H1 (cell line): ENCODE results near the gene UQCC5. TPM values are rescaled to one million over a fixed set of nuclear protein-coding genes. Genes with fewer than 3 reads are reported as not detected.
A peak's percentile ranks its signal among the peaks of the same experiment; 100 is the strongest.

Source experiments
- CTCF ChIA-PET: fragments of 300-600 bp; sonication (Branson Sonifier 250); formaldehyde crosslinking; loops from one replicate; lab custom pipeline; 2021; ENCODE audit not compliant: partially characterized antibody; lab: Charles Lee
- POLR2A ChIA-PET: fragments of 300-600 bp; sonication (Branson Sonifier 250); formaldehyde crosslinking; loops from one replicate; lab custom pipeline; 2021; ENCODE audit warnings: inconsistent platforms; ENCODE audit not compliant: partially characterized antibody; lab: Charles Lee
- DNase-seq, 2 experiments: peaks; one replicate each; pipeline versions ENCODE4 v3.0.0 to v3.0.0-alpha.2; 2010 to 2022; ENCODE audit warnings: low spot score in 2 of 2, low read depth in 1 of 2, mixed read lengths in 1 of 2
- FAIRE-seq: peaks from 2 replicates; lab custom pipeline; 2011; peaks lifted over from hg19 to GRCh38; lab: Jason Lieb, UNC
- H2AFZ ChIP-seq: 2 replicates; pipeline ENCODE4 v1.8.1; 2012; ENCODE audit warnings: low read length, inconsistent platforms
- H2AK5ac ChIP-seq: 2 replicates; pipeline ENCODE4 v1.6.1; 2013; ENCODE audit warnings: low read depth, low read length
- H2BK120ac ChIP-seq: replicated peaks from 2 replicates; pipeline ENCODE3; 2013; ENCODE audit warnings: low read depth, low read length, inconsistent platforms
- H2BK12ac ChIP-seq: 2 replicates; pipeline ENCODE4 v1.6.1; 2013; ENCODE audit warnings: low read depth, low read length
- H2BK15ac ChIP-seq: 2 replicates; pipeline ENCODE4 v1.6.1; 2013; ENCODE audit warnings: low read length
- H2BK20ac ChIP-seq: 2 replicates; pipeline ENCODE4 v1.6.1; 2013; ENCODE audit warnings: low read length
- H2BK5ac ChIP-seq: 2 replicates; pipeline ENCODE4 v1.6.1; 2013; ENCODE audit warnings: low read depth, low read length
- H3K14ac ChIP-seq: 2 replicates; pipeline ENCODE4 v1.6.1; 2013; ENCODE audit warnings: inconsistent platforms; ENCODE audit not compliant: insufficient read length
- H3K18ac ChIP-seq: 2 replicates; pipeline ENCODE4 v1.6.1; 2013; ENCODE audit warnings: low read length; ENCODE audit errors: extremely low read depth
- H3K23ac ChIP-seq: 2 replicates; pipeline ENCODE4 v1.6.1; 2013; ENCODE audit warnings: inconsistent platforms; ENCODE audit not compliant: insufficient read length
- H3K23me2 ChIP-seq: 2 replicates; pipeline ENCODE4 v1.6.1; 2013; ENCODE audit warnings: low read depth, low read length
- H3K27ac ChIP-seq: 2 replicates; pipeline ENCODE4 v1.6.1; 2011; ENCODE audit warnings: low read depth, low read length, inconsistent platforms
- H3K27me3 ChIP-seq, 4 experiments: replicated peaks in 1 of 4; 1 replicate in 1 of 4; 2 replicates in 3 of 4; pipeline versions ENCODE4 v1.6.1 to v1.8.1; 2011 to 2013; ENCODE audit warnings: low read length in 3 of 4, mild to moderate bottlenecking in 3 of 4, inconsistent platforms in 2 of 4, mixed read lengths in 2 of 4, moderate library complexity in 1 of 4; ENCODE audit not compliant: control insufficient read depth in 3 of 4, insufficient read depth in 3 of 4; ENCODE audit errors: extremely low read depth in 1 of 4
- H3K36me3 ChIP-seq, 4 experiments: 2 replicates each; pipeline versions ENCODE4 v1.6.1 to v1.8.1; 2011 to 2013; ENCODE audit warnings: mild to moderate bottlenecking in 4 of 4, low read length in 3 of 4, moderate library complexity in 2 of 4, control low read depth in 1 of 4, inconsistent platforms in 1 of 4; ENCODE audit not compliant: insufficient read depth in 4 of 4, control insufficient read depth in 2 of 4
- H3K4ac ChIP-seq: replicated peaks from 2 replicates; pipeline ENCODE3; 2013; ENCODE audit warnings: low read length, low read depth, mixed read lengths, inconsistent platforms; ENCODE audit not compliant: insufficient read length
- H3K4me1 ChIP-seq, 4 experiments: replicated peaks in 1 of 4; 1 replicate in 1 of 4; 2 replicates in 3 of 4; pipeline versions ENCODE4 v1.6.1 to v1.8.1; 2011 to 2013; ENCODE audit warnings: low read length in 3 of 4, inconsistent platforms in 2 of 4, mixed read lengths in 1 of 4; ENCODE audit not compliant: insufficient read depth in 4 of 4, control insufficient read depth in 3 of 4
- H3K4me2 ChIP-seq, 2 experiments: 2 replicates each; pipeline versions ENCODE4 v1.6.1 to v1.8.1; 2011 to 2013; ENCODE audit warnings: low read depth in 2 of 2, low read length in 2 of 2, control low read depth in 1 of 2, inconsistent platforms in 1 of 2, mild to moderate bottlenecking in 1 of 2; ENCODE audit not compliant: insufficient read depth in 1 of 2
- H3K4me3 ChIP-seq, 4 experiments: fragments of 200-600, 300-600 bp in 1 of 4; sonication (generic), shearing (Covaris generic), sonication (Bioruptor Twin) in 1 of 4; 2 replicates each; pipeline versions ENCODE4 v1.5.1 to v1.8.1; 2011 to 2016; ENCODE audit warnings: low read length in 4 of 4, low read depth in 3 of 4, control low read depth in 2 of 4, inconsistent platforms in 2 of 4, mild to moderate bottlenecking in 2 of 4, mixed read lengths in 1 of 4, moderate library complexity in 1 of 4; ENCODE audit not compliant: insufficient read depth in 2 of 4; ENCODE audit errors: extremely low read depth in 1 of 4
- H3K56ac ChIP-seq: replicated peaks from 2 replicates; pipeline ENCODE3; 2013; ENCODE audit warnings: low read depth, mild to moderate bottlenecking, mixed read lengths, low read length, inconsistent platforms; ENCODE audit not compliant: insufficient read length
- H3K79me1 ChIP-seq: 2 replicates; pipeline ENCODE4 v1.6.1; 2013; ENCODE audit warnings: low read depth, low read length, control low read depth
- H3K79me2 ChIP-seq, 2 experiments: 2 replicates each; pipeline versions ENCODE4 v1.6.1 to v1.8.1; 2012 to 2013; ENCODE audit warnings: low read length in 2 of 2, mild to moderate bottlenecking in 2 of 2, inconsistent platforms in 1 of 2; ENCODE audit not compliant: insufficient read depth in 2 of 2, control insufficient read depth in 1 of 2
- H3K9ac ChIP-seq, 4 experiments: replicated peaks in 1 of 4; 1 replicate in 1 of 4; 2 replicates in 3 of 4; pipeline versions ENCODE4 v1.6.1 to v1.8.1; 2011 to 2013; ENCODE audit warnings: low read depth in 3 of 4, low read length in 3 of 4, control low read depth in 2 of 4, mild to moderate bottlenecking in 2 of 4, moderate library complexity in 2 of 4, inconsistent platforms in 1 of 4; ENCODE audit errors: extremely low read depth in 1 of 4
- H3K9me3 ChIP-seq, 2 experiments: 2 replicates each; pipeline versions ENCODE4 v1.6.1 to v1.8.1; 2012 to 2013; ENCODE audit warnings: mild to moderate bottlenecking in 2 of 2, moderate library complexity in 2 of 2, control low read depth in 1 of 2, inconsistent platforms in 1 of 2, low read depth in 1 of 2, low read length in 1 of 2, mixed read lengths in 1 of 2; ENCODE audit not compliant: insufficient read depth in 2 of 2
- H4K20me1 ChIP-seq, 2 experiments: replicated peaks in 1 of 2; 2 replicates each; pipeline versions ENCODE3 to v1.8.1; 2011 to 2013; ENCODE audit warnings: inconsistent platforms in 2 of 2, low read length in 2 of 2, mild to moderate bottlenecking in 1 of 2; ENCODE audit not compliant: insufficient read depth in 2 of 2, control insufficient read depth in 1 of 2
- H4K5ac ChIP-seq: 2 replicates; pipeline ENCODE4 v1.6.1; 2013; ENCODE audit warnings: low read length, low read depth, mixed read lengths, inconsistent platforms; ENCODE audit not compliant: insufficient read length
- H4K8ac ChIP-seq: 2 replicates; pipeline ENCODE4 v1.8.0; 2013; ENCODE audit warnings: mild to moderate bottlenecking, moderate library complexity, low read length, inconsistent platforms; ENCODE audit not compliant: insufficient read depth; ENCODE audit errors: extremely low read depth
- H4K91ac ChIP-seq: replicated peaks from 2 replicates; pipeline ENCODE3; 2013; ENCODE audit warnings: low read length, mixed read lengths, inconsistent platforms; ENCODE audit not compliant: insufficient read length
- ATF2 ChIP-seq: IDR thresholded peaks from 2 replicates; pipeline ENCODE4 v1.6.1; 2012; ENCODE audit warnings: low read length, inconsistent platforms
- CEBPB ChIP-seq: IDR thresholded peaks from 2 replicates; pipeline ENCODE4 v1.6.1; 2012; ENCODE audit warnings: low read depth, low read length
- CTCF ChIP-seq, 3 experiments: IDR thresholded peaks; 1 replicate in 2 of 3; 2 replicates in 1 of 3; pipeline versions ENCODE4 v1.5.1 to v1.6.1; 2011; ENCODE audit warnings: low read length in 3 of 3, mild to moderate bottlenecking in 3 of 3, inconsistent platforms in 2 of 3, low read depth in 1 of 3, moderate library complexity in 1 of 3; ENCODE audit not compliant: insufficient read depth in 1 of 3; ENCODE audit errors: control extremely low read depth in 1 of 3
- HDAC6 ChIP-seq: IDR thresholded peaks from one replicate; pipeline ENCODE4 v1.7.1; 2012; ENCODE audit warnings: low read depth, mild to moderate bottlenecking, inconsistent platforms, low read length, moderate library complexity
- KDM5A ChIP-seq: fragments of 200-600 bp; IDR thresholded peaks from 2 replicates; pipeline ENCODE4 v1.7.1; 2012; ENCODE audit warnings: mild to moderate bottlenecking, low read length, inconsistent platforms, mixed read lengths
- POLR2A ChIP-seq, 2 experiments: IDR thresholded peaks; 1 replicate in 1 of 2; 2 replicates in 1 of 2; pipeline ENCODE4 v1.6.1; 2011; ENCODE audit warnings: low read depth in 2 of 2, low read length in 2 of 2, mild to moderate bottlenecking in 2 of 2; ENCODE audit errors: control extremely low read depth in 1 of 2
- WGBS, 2 experiments: shearing (Covaris generic) in 1 of 2; methylation state at CpG; one replicate each; pipeline versions ENCODE4 v1.1.6 to v1.1.7; 2013 to 2015; ENCODE audit warnings: low lambda C conversion rate in 2 of 2, mixed read lengths in 2 of 2, inconsistent platforms in 1 of 2, low coverage in 1 of 2, missing lambda C conversion rate in 1 of 2; ENCODE audit not compliant: insufficient replicate concordance in 2 of 2, insufficient coverage in 1 of 2, insufficient read length in 1 of 2; ENCODE audit errors: extremely low coverage in 1 of 2, missing lambda C conversion rate in 1 of 2; 5-methylcytosine and 5-hydroxymethylcytosine counted together
- polyA plus RNA-seq, 7 experiments: library from polyadenylated mRNA; depleted of rRNA in 3 of 7; stranded (reverse) in 5 of 7; unstranded in 2 of 7; fragments of >200 nt in 5 of 7; fragments of 200-250 nt in 2 of 7; gene quantifications; 1 replicate in 5 of 7; 2 replicates in 1 of 7; 4 replicates in 1 of 7; pipeline versions ENCODE4 v1.2.1 to v1.2.3, GENCODE V29; 2011 to 2013; ENCODE audit warnings: missing spikeins in 2 of 7, mixed read lengths in 2 of 7
- total RNA-seq: library from RNA; stranded (reverse); fragmentation: NEBNext Ultra II Directional; extraction: Animal tissue kit (Norgen Biotek cat#: 25700); gene quantifications from 2 replicates; pipeline ENCODE4 v1.2.1, GENCODE V29; 2021

Gene UQCC5
- total and polyA plus RNA-seq, 2 of the 8 experiments (the other 6 are each of a cell fraction or from before 2014, with no cell fraction given) = 35.0 to 37.7 TPM

GRCh38 chr3:52503788-52504424 is 32.5 kb upstream of the UQCC5 start:
- H3K56ac ChIP-seq = no peak overlapping the region
- no peak overlapping the region for H3K14ac ChIP-seq
- H3K23me2 ChIP-seq = no peaks in the 10 kb centered on the region
- H3K4me1 ChIP-seq = peaks cover 0 to 9% (median 5%) of the 10 kb centered on the region in 4 experiments; a peak in 4 of 7 replicates
- H3K79me2 ChIP-seq = no peaks in the 10 kb centered on the region
- H3K18ac ChIP-seq = no peak overlapping the region
- no peak overlapping the region for H3K4me3 ChIP-seq
- no peak overlapping the region for H3K23ac ChIP-seq
- CTCF ChIA-PET = interaction anchor here (1.0 to 2.9 kb wide), 3 partner anchors 21 to 57 kb away, joined by 3 to 13 read pairs (median 5); no protein-coding TSS in a partner anchor
- H3K9ac ChIP-seq = no peak overlapping the region
- no peak overlapping the region for H2BK5ac ChIP-seq
- peak overlapping the region; percentile 71; the same call in 1 of the 2 replicates for H4K8ac ChIP-seq
- H3K9me3 ChIP-seq = no peaks in the 10 kb centered on the region
- no peak overlapping the region for H2BK12ac ChIP-seq
- H2BK15ac ChIP-seq = no peak overlapping the region
- H3K36me3 ChIP-seq = no peaks in the 10 kb centered on the region
- no peak overlapping the region for H2AFZ ChIP-seq
- WGBS, 2 experiments = 84% methylated on average over 16 of the region's 23 CpGs; no CpG with 5 or more reads in 1 of the 2 experiments
- FAIRE-seq (no peak), DNase-seq (no peak)
- no peak overlapping the region for H2BK20ac ChIP-seq
- H3K27me3 ChIP-seq = no peaks in the 10 kb centered on the region; a peak in 1 of 7 replicates
- no peak overlapping the region for H4K91ac ChIP-seq
- no peak overlapping the region for H4K5ac ChIP-seq
- no peaks in the 10 kb centered on the region for H3K79me1 ChIP-seq
- no peak overlapping the region for H2BK120ac ChIP-seq
- POLR2A ChIA-PET = interaction anchor here (1.0 to 1.6 kb wide), 5 partner anchors 11 to 16 kb away, joined by 3 to 5 read pairs (median 3); no protein-coding TSS in a partner anchor
- H4K20me1 ChIP-seq = no peaks in the 10 kb centered on the region
- H2AK5ac ChIP-seq = no peak overlapping the region
- TF ChIP-seq CEBPB (no peak), CTCF (IDR thresholded peaks at IDR 0.05; ENCODE audit: control extremely low read depth in 1 of 3, insufficient read depth in 1 of 3, low read depth in 1 of 3, low read length in 3 of 3) (peak in 1 of 3 experiments; percentile 4; a peak in 1 of 4 replicates), POLR2A (IDR thresholded peaks at IDR 0.05; ENCODE audit: control extremely low read depth in 1 of 2, low read depth in 2 of 2, low read length in 2 of 2) (no peak), HDAC6 (no peak), ATF2 (no peak), KDM5A (no peak)
- TF ChIP-seq, all 59 proteins: peak for 1
- Histone ChIP-seq H3K4me2 (no peak overlapping the region), H3K27ac (no peak overlapping the region), H3K4ac (no peak overlapping the region)
